ENCODE measurements around the gene ABCA2.

ABCA2 gene

DNA sequence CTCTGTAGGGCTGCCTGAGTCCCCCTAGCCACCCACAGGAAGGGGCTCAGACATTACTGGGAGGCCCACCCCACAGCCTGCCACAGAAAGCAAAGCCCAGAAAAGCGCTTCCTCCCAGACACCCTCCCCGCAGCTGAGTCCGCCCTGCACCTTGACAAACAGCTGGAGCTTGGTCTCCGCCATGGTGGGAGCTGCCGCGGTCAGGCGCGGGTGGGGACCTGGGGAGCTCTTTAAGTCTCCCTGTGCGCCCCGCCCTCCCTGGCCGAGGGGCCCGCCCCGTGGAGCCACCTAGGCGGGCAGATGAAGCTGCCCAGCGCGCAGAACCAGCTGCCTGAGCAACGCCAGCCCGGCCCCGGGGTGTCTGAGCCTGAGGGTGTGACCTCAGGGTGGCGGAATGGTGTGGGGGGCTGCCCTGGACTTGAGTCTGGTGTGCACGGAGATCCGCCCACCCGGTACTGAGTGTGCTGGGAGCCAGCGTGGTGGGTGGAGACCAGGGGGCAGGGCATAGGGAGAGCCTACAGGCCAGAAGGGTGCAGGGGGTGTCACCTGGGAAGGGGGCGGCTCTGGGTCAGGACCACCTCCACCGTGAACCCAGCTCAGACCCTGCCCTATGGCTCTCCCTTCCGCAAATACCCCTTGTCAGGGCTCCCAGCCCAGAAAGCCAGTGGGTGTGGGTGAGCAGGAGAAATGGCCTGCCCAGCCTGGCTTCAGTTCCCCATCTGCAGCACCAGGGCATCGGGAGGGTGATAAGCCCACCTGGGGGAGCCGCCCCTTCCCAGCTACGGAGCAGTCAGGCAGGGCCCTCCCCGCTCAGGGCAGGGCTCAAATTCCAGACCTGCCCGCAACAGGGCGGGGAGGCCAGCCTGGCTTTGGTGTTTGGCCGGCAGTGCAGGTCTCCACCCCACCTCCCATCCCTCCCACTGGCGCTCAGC lies 31.4 kb downstream of the ABCA2 start, which contains the start of gene CLIC3:
Gene CLIC3 (minus strand): TSS at position 208 of the 932 bp plus-strand sequence. CDS start 25 bp downstream, at position 183.
- DNase-seq, result peak; percentile 29

DNA sequence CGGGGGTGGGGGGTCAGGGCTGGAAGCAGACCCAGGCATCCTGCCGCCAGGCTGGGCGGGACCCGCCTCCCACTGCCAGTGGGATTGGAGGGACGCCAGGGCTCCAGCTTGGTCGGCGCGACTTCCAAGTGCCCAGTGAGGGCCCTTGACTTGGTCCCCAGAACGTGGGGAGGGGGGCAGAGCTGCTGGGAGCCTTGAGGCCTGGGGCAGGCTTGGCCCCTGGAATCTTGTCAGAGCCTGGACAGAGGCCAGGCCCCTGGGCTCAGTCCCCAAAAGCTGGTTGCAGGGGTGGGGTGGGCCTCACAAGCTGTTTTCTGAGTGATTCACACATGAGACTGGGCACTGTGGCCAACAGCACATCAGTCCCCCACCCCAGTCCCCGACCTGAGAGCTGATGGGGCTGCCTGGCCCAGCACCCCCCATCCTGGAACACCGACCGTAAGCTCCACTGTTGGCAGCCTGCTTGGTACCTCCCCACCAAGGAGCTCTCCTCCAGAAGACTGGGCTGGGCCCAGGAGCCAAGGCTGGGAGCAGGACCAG lies 32.2 kb downstream of the ABCA2 start:
- no peak for DNase-seq

DNA sequence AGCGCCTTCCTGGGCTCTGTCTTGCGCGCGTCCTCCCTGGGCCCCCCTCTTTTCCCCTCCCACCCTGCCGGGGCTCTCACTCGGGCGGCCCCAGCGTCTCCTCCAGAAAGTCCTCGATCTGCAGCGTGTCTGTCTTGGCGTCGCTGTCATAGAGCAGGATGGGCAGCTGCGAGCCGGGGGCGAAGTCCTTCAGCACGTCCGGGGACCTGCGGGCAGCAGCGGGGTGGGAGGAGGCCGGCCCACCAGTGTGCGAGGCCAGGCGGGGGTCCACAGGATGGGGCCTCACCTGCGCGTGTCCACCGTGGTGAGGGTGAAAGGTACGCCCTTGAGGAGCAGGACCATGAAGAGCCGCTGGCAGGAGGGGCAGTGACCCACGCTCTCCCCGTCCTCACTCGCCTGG lies 32.7 kb downstream of the ABCA2 start:
- DNase-seq, result no peak

DNA sequence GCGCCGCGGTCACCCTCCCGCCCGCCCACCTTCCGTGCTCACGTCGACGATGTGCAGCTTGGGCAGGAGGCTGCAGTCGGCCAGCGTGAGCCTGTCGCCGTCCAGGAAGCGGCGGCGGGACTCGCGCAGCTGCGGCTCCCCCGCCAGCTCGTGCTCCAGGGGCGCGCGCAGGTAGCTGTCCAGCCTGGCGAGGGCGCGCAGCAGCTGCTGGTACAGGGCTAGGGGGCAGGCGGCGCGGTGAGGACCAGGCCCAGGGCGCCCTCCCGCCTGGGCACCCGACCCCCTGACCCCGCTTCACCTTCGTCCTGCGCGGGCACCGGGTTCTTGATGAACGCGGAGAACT lies 33.2 kb downstream of the ABCA2 start:
- DNase-seq, result no peak

DNA sequence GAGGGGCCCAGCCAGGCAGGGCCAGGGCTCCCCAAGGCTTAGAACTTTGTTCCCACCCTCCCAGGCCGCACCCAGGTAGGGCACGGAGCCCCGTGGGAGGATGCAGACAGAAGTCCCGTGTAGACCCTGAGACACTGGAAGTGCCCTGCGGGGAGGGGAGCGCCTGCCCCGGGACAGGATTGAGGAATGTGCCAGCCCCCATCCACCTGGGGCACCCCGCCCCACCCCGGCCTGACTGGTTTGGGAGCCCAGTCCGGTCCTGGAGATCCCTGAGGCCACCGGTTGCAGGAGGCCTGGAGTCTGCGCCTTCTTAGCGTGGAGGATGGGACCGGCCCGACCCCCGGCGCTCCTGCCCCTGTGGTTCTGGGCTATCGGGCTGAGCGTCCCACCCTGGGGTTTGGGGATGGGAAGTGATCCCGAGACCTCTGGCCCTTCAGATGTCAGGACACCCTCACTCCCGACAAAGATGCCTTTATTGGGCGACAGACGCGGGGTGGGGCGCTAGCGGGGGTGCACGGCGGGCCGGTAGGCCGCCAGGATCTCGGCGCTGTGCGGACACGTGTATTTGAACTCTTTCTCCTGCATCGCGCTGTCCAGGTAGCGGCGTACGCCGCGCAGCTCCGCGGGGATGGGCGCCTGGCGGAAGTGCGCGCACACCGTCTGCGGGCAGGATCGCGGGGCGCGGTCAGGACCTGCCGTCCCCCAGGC lies 33.7 kb downstream of the ABCA2 start:
- no peak for DNase-seq

DNA sequence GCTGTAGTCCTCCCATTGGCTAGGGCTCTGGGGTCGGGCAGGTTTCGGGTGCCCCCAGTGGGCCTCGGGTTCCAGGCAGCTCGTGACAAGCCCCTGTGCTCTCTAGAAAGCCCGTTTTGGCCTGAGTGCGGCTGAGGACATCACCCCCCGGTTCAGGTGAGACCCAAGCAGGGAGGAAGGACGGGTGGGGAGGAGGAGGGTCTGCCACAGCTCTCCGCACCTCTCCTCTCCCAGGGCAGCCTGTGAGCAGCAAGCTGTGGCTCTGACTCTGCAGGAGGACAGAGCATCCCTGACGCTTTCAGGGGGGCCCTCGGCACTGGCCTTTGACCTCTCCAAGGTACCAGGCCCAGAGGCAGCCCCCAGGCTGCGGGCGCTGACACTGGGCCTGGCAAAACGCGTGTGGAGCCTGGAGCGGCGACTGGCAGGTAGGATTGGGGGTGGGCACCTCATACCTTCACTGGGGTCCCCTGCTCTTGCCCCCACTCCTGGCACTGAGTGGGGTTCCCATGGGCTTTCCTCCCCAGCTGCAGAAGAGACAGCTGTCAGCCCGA lies 35.1 kb downstream of the ABCA2 start:
- DNase-seq, result no peak

DNA sequence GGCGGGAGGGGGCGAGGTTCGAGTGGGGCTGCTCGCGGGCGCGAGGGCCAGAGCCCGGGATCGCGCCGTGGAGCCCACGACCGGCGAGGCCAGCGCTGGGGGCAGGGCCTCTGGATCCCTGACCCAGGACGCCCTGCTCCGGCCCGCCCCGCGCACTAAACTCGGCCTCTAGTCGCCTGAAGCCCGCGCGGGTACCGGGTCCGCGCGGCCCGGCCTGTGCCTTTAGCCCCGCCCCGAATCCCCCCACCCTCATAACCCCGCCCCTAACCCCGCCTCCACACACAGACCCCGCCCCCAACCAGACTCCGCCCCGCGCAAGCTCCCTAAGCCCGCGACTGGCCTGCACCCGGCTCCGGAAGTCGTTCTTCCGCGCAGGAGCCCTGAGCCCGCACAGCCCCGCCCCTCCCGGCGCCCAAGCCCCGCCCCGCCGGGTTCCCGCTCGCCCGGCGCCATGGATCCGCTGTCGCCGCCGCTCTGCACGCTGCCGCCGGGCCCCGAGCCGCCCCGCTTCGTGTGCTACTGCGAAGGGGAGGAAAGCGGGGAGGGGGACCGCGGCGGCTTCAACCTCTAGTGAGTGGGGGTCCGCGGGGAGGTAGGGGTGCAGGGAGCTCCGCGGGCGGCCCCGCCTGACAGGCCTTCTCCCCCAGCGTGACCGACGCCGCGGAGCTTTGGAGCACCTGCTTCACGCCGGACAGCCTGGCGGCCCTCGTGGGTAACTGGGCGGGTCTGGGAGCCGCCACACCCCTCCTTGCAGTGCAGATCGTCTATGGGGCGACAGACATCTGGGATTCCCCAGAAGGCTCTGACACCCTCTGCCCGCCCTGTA lies 35.8 kb downstream of the ABCA2 start, which contains the start of gene PAXX:
Gene PAXX (plus strand): TSS at position 430 of the 826 bp plus-strand sequence. CDS start 22 bp downstream, at position 452.
- peak; percentile 96 for DNase-seq

DNA sequence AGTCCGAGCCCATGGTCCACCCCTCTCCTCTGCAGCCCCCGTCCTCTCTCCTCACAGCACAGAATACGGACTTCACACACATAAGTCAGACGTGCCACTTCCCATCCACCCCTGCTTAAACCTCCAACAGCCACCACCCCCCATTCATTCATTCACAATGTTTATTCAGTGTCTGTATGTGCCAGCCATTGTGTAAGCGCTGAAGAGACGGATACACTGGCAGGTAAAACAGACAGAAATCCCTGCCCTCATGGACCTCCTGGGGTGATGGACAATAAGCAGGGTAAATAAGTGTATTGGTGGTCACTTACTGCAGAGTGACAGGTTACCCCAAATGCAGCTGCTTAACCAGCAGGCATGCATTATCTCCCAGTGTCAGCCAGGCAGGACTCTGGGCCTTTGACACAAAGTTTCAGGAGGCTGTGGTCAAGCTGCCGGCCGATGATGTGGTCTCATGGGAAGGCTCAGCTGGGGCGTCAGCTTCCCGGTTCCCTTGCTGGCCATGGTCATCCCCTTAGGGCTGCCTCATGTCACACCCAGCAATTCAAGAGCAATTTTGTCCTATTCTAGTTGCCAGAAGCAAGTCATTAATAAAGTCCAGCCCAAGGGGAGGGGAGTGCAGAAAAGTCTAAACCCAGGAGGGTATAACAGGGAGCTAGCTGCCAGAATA lies 37.7 kb downstream of the ABCA2 start:
- DNase-seq, result no peak

DNA sequence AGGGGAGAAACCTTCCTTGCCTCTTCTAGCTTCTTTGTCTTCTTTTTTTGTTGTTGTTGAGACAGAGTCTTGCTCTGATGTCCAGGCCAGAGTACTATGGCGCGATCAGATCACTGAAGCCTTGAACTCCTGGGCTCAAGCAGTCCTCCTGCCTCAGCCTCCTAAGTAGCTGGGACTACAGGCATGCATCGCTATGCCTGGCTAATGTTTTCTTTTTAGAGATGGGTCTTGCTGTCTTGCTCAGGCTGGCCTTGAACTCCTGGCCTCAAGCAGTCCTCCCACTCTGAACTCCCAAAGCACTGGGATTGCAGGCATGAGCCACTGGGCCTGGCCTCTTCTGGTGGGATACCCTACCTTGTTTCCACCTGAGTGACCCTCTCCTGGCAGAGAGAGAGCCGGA lies 39.2 kb downstream of the ABCA2 start:
- DNase-seq, result no peak

DNA sequence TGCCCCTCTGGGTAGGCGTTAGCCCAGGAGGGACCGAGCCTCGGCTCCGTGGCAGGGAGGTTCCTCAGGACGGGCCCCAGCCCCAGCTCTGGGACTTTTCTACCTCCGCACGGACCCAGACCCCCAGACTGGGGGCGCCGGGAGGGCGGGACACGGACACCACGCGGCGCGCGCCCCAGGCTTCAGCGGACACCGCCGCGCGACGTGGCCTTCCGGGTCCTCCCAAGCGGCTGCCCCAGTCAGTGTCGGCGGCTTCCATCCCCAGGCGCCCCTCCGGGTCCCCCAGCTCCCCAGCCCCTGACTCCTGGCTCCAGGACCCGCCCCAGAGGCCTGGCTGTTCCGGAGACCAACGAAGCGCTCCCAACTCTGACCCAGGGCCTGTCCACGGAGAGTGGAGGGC lies 42.2 kb downstream of the ABCA2 start:
- no peak for DNase-seq

DNA sequence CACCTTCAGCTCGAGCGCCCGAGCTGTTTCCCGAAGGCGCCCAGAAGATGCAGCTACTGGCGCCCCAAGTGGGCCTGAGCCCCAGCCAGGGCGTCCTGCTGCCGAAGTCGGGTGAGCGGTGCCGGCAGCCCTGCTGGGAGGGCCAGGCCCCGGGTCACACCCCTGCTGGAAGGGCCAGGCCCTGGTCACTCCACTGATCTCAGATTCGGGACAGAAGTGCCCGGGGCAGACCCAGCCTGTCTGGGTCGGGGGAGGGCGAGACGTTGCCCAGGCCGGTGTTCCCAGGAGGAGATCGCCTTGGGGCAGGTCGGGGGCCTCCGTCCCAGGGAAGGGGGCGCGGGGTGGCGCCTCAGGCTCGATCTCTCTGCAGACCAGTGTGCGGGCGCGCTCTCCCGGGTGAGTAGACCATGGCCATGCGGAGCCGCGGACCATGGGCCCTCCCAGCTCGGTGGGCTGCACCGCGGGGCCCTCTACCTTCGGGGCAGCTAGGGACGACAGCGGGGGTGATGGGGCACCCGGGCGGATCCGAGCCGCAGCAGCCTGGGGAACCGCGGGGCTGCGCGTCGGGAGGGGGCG lies 42.9 kb downstream of the ABCA2 start:
- no peak for DNase-seq

DNA sequence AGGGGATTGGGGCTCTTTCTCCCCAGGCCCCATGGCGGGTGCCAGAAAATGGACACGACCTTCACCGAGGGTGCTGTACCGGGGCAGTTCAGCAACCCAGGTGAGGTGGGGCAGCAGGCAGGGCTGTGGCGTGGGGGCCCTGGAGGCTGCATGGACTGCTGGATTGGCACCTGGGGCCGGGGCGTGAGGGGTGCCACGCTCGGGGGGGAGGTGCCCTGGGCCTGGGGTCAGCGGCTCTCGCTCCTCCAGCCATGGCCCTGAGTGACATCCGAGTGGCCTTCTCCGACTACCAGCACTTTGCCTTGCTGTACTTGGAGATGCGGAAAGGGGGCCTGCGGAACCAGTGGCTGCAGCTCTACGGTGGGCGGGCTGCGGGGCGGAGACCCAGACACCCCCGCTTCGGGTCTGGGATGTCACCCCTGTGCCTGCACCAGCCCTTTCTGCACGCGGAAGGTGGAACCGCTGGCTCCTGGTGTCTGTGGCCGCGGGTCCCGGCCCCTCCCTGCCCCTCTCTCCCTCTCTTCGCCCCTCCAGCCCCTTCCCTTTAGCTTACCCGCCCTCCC lies 43.5 kb downstream of the ABCA2 start:
- no peak for DNase-seq

DNA sequence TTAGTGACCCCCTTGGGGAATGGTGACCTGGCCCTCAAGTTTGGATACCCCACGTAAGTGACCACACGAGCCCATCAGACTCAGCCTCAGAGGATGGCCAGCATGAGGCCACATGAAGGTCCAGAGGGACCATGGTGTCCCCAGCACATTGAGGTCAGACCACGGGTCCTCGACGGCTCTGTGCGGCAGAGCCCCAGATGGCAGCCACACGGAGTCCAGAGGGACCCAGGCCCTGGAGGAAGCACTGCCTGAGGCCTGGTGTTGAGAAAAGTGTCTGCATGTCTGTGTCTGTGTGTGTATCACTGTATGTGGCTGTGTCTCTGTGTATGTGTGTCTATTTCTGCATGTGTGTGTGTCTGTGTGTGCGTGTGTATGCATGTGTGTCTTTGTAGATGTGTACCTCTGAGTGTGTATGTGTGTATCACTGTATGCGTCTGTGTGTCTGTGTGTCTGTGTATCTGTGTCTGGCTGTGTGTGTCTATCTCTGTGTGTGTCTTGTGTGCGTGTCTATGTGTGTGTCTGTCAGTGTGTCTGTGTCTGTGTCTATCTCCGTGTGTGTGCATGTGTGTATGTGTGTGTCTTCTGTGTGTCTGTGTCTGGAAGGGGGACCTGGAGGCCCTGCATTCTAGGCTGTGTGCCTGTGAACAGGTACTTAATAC lies 44.3 kb downstream of the ABCA2 start:
- DNase-seq, result no peak

DNA sequence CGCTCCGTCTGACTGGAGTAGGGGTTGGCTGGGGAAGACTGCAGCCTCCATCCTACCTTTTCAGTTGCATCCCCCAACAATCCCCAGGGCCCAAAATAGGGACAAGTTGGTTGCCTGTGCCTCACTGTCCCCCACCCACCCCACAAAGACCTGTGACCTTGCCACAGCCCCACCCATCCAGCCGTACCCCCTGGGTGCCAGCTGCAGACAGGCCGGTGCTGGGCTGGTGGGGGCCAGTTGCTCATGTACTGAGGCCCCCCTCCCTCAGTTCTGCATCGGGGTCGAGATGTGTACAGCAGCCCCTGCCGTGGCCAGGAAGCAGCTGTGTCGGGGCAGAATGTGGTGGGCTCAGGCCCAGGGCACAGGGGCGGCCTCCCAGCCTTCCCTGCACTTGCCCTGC lies 44.9 kb downstream of the ABCA2 start:
- DNase-seq, result no peak

DNA sequence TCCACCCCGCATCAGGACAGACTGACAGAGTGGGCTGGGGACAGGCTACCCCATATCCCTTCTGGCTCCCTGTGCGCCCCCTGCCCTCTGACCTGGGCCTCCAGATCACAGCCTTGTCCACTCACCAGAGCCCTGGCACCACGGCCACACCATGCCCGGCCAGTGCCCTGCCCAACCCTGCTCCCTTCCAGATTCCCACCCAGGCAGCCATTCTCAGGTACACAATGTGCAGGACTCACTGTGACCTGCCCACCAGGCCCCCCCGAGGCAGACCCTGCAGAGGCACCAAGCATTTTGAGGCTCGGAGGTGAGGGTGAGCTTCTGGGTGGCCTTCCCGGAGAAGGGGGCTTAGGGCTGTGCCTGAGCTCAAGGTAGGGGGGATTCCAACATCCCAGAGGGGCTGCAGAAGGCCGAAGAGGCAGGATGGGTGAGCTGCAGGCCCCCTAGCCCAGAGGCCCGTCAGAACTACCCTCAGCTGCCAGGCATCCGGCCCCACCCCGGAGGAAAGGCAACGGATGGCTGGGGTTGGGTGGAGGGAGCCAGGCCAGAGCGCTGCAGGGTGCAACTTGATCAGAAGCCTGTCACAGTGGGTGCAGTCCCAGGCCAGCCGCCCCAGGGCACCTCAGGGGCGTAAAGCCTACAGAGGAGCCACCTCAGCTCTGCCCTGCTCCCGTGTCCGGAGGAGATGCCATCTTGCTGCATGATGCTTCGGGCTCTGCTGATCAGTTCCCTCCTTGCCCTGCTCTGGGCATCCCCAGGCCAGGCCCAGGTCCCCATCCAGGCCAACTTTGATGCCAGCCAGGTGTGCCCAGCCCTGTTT lies 45.6 kb downstream of the ABCA2 start, which contains the start of gene LCNL1:
Gene LCNL1 (plus strand): TSS at position 762 of the 820 bp plus-strand sequence. CDS start 594 bp downstream, outside the sequence.
- DNase-seq, result no peak

DNA sequence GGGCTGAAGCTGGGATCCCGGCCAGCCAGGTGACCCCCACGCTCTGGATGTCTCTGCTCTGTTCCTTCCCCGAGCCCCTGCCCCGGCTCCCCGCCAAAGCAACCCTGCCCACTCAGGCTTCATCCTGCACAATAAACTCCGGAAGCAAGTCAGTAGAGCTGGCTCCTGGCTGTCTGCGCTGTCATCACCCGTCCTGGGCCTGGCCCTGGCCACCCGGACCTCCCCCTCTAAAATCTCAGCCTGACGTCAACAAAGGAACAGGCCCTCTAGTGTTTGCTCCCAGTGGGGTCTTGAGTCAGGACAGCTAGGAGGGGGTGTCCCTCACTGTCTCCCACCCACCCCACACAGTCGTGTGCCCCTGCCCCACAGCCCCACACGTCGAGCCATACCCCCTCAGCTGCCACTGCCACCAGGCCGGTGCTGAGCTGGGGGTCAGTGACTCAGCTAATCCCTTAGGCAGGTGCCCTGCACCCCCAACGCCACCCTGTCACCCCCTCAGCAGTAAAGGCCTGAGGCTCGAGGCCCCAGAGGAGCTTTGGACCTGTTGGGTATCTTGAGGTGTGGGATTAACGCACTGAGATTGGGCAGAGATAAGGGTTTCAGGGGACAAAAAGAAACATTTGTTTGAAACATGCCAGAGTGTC lies 46.3 kb downstream of the ABCA2 start:
- DNase-seq, result no peak

DNA sequence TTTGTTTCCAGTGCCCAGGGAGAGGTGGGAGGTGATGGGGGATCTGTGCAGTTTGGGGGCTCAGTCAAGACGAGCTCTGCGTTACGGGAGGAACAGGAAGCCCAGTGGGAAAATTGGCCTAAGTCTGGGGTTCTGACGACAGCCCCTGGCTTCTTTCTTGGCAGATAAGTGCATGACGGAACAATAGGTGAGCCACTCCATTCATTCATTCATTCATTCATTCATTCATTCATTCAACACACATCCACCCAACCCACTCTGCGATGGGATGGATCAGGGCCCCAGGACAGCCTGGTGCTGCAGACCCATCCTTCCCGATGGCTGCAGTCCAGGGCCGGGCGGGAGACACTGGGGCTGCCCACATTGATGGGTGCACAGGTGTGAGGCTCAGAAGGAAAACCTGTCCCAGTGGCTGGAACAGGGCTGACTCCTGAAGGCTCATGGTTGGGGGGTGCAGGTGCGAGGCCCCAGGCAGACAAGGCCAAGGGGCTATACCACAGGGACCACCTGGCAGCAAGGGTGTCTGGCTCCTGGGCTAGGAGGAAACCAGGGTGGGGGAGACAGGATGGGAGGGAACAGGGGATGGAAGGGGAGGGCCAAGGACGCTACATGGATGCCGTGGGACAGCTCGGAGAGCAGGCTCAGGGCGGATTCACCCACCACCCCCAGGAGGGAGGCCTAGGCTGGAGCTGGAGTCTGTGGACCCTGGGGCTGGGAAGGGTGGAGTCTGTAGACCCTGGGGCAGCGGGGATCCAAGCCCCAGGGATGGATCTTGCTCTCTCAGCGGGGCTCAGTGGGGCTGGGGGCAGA lies 47.2 kb downstream of the ABCA2 start:
- DNase-seq, result no peak

Data from stimulated activated CD4-positive, alpha-beta T cell treated with anti-CD3 and anti-CD28 coated beads, Interleukin-12 subunit alpha, Interleukin-12 subunit beta, amount 100 ng/mL, for 4 hours (primary cell).